PC-9 (cell line): ENCODE results near the gene WDR11. TPM values are rescaled to one million over a fixed set of nuclear protein-coding genes. Genes with fewer than 3 reads are reported as not detected.

Experiments
- BruUV-seq: library from RNA; stranded (reverse); fragments of 400-500 nt; replicated peaks from 2 replicates; lab custom pipeline; 2021; lab: Mats Ljungman, UMichigan
- CTCF ChIA-PET: fragments of 300-600 bp; sonication (Branson Sonifier 250); formaldehyde crosslinking; loops from one replicate; lab custom pipeline; 2022; ENCODE audit warnings: antibody characterized with exemption; lab: Charles Lee
- POLR2A ChIA-PET: fragments of 300-600 bp; sonication (Branson Sonifier 250); formaldehyde crosslinking; loops from one replicate; lab custom pipeline; 2022; ENCODE audit warnings: antibody characterized with exemption; ENCODE audit not compliant: unreplicated experiment; lab: Charles Lee
- DNase-seq, 2 experiments: peaks; one replicate each; pipeline versions ENCODE4 v3.0.0 to v3.0.0-alpha.2; 2015 to 2022; ENCODE audit warnings: mixed read lengths in 1 of 2
- H2AFZ ChIP-seq: fragments of 200-600 bp; sonication (generic); 2 replicates; pipeline ENCODE4 v1.8.1; 2017; ENCODE audit warnings: antibody characterized with exemption
- H3F3A ChIP-seq: fragments of 200-600 bp; sonication (generic); 2 replicates; pipeline ENCODE4 v1.8.1; 2017; ENCODE audit warnings: antibody characterized with exemption, mild to moderate bottlenecking, low read depth; ENCODE audit not compliant: insufficient read depth
- H3K27ac ChIP-seq: fragments of 200-600 bp; sonication (generic); 2 replicates; pipeline ENCODE4 v1.6.1; 2016; ENCODE audit warnings: mixed run types
- H3K27me3 ChIP-seq: fragments of 200-600 bp; sonication (generic); 2 replicates; pipeline ENCODE4 v1.6.1; 2016; ENCODE audit warnings: low read depth, mixed run types; ENCODE audit not compliant: insufficient read depth
- H3K36me3 ChIP-seq: fragments of 200-600 bp; sonication (generic); 2 replicates; pipeline ENCODE4 v1.6.1; 2016; ENCODE audit warnings: low read depth, mixed run types
- H3K4me1 ChIP-seq: fragments of 200-600 bp; sonication (generic); replicated peaks from 2 replicates; pipeline ENCODE4 v1.6.1; 2016; ENCODE audit warnings: mixed run types; ENCODE audit not compliant: insufficient read depth
- H3K4me2 ChIP-seq: fragments of 200-600 bp; sonication (generic); 2 replicates; pipeline ENCODE4 v1.6.1; 2017; ENCODE audit warnings: mixed run types
- H3K4me3 ChIP-seq: fragments of 200-600 bp; sonication (generic); 2 replicates; pipeline ENCODE4 v1.6.1; 2016; ENCODE audit warnings: mixed run types
- H3K79me2 ChIP-seq: fragments of 200-600 bp; sonication (generic); 2 replicates; pipeline ENCODE4 v1.6.1; 2017; ENCODE audit warnings: low read depth, mixed run types
- H3K9me2 ChIP-seq: fragments of 200-600 bp; sonication (generic); 2 replicates; pipeline ENCODE4 v1.8.1; 2017; ENCODE audit warnings: mild to moderate bottlenecking; ENCODE audit not compliant: insufficient read depth
- H3K9me3 ChIP-seq: fragments of 200-600 bp; sonication (generic); 2 replicates; pipeline ENCODE4 v1.8.1; 2016; ENCODE audit warnings: low read depth; ENCODE audit not compliant: insufficient read depth
- H4K20me1 ChIP-seq: fragments of 200-600 bp; sonication (generic); 2 replicates; pipeline ENCODE4 v1.8.1; 2017; ENCODE audit not compliant: insufficient read depth
- EZH2 ChIP-seq: fragments of 200-600 bp; sonication (generic); IDR thresholded peaks from 2 replicates; pipeline ENCODE4 v1.8.0; 2017; ENCODE audit warnings: antibody characterized with exemption, low read depth
- intact Hi-C: fragments of 100-400 bp; cut with micrococcal nuclease; formaldehyde crosslinking; loops from one replicate; pipeline ENCODE4 v1.10.0; 2022; ENCODE audit not compliant: unreplicated experiment
- total RNA-seq: library from RNA; stranded (reverse); gene quantifications from 2 replicates; pipeline ENCODE4 v1.2.3, GENCODE V29; 2021
- TF ChIP-seq, protein P1 (sequence below): fragments of 200-600 bp; sonication (generic); conservative IDR thresholded peaks from 2 replicates; pipeline ENCODE4 v1.6.1; 2017; ENCODE audit warnings: mixed run types, antibody characterized with exemption, mild to moderate bottlenecking, moderate library complexity

WDR11 gene
- total RNA-seq, 1 experiment from 2014 or later = 27.4 TPM

DNA sequence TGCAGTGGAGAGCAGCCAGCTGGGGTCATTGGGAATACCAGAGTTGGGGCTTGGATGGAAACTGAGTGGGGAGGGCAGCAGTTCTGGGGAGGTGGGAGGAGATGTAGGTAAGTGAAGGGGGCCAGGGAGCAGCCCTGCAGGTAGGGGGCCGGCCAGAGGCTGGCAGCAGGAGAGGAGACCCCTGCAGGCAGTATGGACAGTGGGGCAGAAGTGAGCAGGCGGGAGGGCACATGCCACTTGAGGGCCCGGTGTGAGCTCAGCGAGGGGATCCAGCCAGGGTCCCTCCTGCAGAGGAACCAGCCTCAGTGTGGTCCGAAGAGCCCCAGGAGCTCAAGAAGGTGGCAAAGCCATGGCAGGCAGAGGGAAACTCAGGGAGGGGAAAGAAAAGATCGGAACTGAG is 75.4 kb downstream of the WDR11 start:
- Histone ChIP-seq H3F3A (no peaks in the 10 kb centered on the region), H3K27me3 (peaks cover 26% of the 10 kb centered on the region), H4K20me1 (no peaks in the 10 kb centered on the region), H3K9me3 (no peaks in the 10 kb centered on the region), H3K4me3 (no peak overlapping the region), H3K4me1 (no peaks in the 10 kb centered on the region), H3K27ac (no peak overlapping the region), H2AFZ (no peak overlapping the region), H3K79me2 (no peaks in the 10 kb centered on the region), H3K36me3 (no peaks in the 10 kb centered on the region), H3K9me2 (no peaks in the 10 kb centered on the region), H3K4me2 (no peak overlapping the region)
- no TSS peak for BruUV-seq
- ChIA-PET POLR2A (no interaction called here), CTCF (no interaction called here)
- intact Hi-C loops = no loop called here
- TF ChIP-seq, protein P1, sequence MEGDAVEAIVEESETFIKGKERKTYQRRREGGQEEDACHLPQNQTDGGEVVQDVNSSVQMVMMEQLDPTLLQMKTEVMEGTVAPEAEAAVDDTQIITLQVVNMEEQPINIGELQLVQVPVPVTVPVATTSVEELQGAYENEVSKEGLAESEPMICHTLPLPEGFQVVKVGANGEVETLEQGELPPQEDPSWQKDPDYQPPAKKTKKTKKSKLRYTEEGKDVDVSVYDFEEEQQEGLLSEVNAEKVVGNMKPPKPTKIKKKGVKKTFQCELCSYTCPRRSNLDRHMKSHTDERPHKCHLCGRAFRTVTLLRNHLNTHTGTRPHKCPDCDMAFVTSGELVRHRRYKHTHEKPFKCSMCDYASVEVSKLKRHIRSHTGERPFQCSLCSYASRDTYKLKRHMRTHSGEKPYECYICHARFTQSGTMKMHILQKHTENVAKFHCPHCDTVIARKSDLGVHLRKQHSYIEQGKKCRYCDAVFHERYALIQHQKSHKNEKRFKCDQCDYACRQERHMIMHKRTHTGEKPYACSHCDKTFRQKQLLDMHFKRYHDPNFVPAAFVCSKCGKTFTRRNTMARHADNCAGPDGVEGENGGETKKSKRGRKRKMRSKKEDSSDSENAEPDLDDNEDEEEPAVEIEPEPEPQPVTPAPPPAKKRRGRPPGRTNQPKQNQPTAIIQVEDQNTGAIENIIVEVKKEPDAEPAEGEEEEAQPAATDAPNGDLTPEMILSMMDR = no peak
- no peak for TF ChIP-seq EZH2
- DNase-seq = no peak

DNA sequence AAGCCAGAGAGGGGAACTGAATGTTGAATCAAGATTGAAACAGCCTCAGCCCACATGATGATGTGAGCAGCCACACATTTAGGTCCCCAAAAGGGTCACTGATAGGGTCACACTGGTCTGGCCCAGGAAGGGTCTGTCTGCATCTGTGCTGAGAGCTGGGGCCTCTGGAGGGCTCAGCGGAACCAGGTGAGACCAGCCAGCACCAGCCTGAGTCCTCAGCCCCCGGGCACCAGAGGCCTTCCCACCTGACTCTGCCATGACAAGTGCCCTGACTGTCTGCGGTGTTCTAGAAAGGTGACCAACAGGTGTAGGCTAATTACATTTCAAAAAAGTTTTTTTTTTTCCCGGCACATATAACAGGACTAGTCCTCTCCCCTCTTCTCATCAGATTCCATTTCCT is 76.2 kb downstream of the WDR11 start:
- Histone ChIP-seq H3K4me3 (no peak overlapping the region), H3K27me3 (peaks cover 30% of the 10 kb centered on the region), H3F3A (no peaks in the 10 kb centered on the region), H3K9me2 (no peaks in the 10 kb centered on the region), H4K20me1 (no peaks in the 10 kb centered on the region), H3K36me3 (no peaks in the 10 kb centered on the region), H3K27ac (no peak overlapping the region), H3K9me3 (no peaks in the 10 kb centered on the region), H3K4me2 (no peak overlapping the region), H3K4me1 (no peaks in the 10 kb centered on the region), H2AFZ (no peak overlapping the region), H3K79me2 (no peaks in the 10 kb centered on the region)
- no TSS peak for BruUV-seq
- ChIA-PET POLR2A (no interaction called here), CTCF (no interaction called here)
- TF ChIP-seq, protein P1 = no peak
- no peak for TF ChIP-seq EZH2
- intact Hi-C loops = no loop called here
- DNase-seq = no peak

DNA sequence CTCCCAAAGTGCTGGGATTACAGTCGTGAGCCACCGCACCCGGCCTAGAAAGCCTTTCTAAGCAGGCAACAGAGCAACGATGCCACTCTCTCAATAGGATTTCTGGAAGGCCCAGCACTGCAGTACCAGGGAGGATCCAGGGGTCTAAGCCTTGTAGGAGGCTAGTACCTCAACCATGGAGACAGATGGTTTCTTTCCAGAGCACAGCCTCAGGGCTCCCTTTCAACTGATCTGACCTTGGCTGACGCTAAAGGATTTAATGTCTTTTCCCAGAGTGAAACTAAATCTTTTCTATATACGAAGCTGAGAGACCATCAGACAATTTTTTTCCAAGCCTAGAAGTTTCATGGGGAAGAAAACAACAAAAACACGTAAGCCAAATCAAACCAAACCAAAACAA is 78.0 kb downstream of the WDR11 start:
- BruUV-seq = no TSS peak
- no peaks in the 10 kb centered on the region for H4K20me1 ChIP-seq
- H3K27ac ChIP-seq = no peak overlapping the region
- H3K9me3 ChIP-seq = no peaks in the 10 kb centered on the region
- H3F3A ChIP-seq = no peaks in the 10 kb centered on the region
- H3K36me3 ChIP-seq = no peaks in the 10 kb centered on the region
- no peak overlapping the region for H2AFZ ChIP-seq
- DNase-seq = no peak
- no peaks in the 10 kb centered on the region for H3K4me1 ChIP-seq
- ChIA-PET CTCF (no interaction called here), POLR2A (interaction anchor here (0.6 kb wide), 1 partner anchor 11 kb away, joined by 15 read pairs; no protein-coding TSS in a partner anchor)
- peaks cover 38% of the 10 kb centered on the region for H3K27me3 ChIP-seq
- intact Hi-C loops = no loop called here
- H3K9me2 ChIP-seq = no peaks in the 10 kb centered on the region
- TF ChIP-seq EZH2 = no peak
- TF ChIP-seq, protein P1 = no peak
- no peaks in the 10 kb centered on the region for H3K79me2 ChIP-seq
- H3K4me3 ChIP-seq = no peak overlapping the region
- H3K4me2 ChIP-seq = no peak overlapping the region
